ENCODE measurements around the gene NFE2L1.
"Not testable (repeated sequence)": the region's sequence is repeated elsewhere in the genome, so short reads cannot be mapped to it uniquely, and the experiment has no call there.

DNA sequence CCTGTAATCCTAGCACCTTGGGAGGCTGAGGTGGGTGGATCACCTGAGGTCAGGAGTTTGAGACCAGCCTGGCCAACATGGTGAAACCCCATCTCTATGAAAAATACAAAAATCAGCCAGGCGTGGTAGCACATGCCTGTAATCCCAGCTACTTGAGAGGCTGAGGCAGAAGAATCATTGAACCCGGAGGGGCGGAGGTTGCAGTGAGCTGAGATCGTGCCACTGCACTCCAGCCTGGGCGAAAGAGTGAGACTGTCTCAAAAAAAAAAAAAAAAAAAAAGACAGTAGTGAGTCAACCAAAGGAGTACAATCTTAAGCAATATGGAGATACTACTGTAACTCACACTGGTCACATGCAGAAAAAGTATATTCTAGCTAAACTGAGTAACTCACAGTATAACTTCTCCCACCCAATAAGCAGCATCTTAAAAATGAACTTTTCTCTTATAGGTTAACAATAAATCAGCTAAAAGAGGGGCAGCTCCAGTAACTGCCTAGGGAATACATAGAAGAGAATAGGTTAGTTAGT is 25.5 kb downstream of the NFE2L1 start:
- TF ChIP-seq EP300 (IDR thresholded peaks at IDR 0.05; ENCODE audit: low read depth); CTCF (IDR thresholded peaks at IDR 0.05); POLR2A (IDR thresholded peaks at IDR 0.05); POLR2AphosphoS5 (IDR thresholded peaks at IDR 0.05): not testable (repeated sequence)
